H9 (cell line): Measurements from ENCODE around the gene ST8SIA6. TPM values are rescaled to one million over a fixed set of nuclear protein-coding genes. Genes with fewer than 3 reads are reported as not detected.

Source experiments
- DNase-seq: peaks from one replicate; pipeline ENCODE4 v3.0.0-alpha.2; 2017
- H2AFZ ChIP-seq: one replicate; pipeline ENCODE4 v1.6.1; 2013; ENCODE audit warnings: mild to moderate bottlenecking, low read length, control low read depth, moderate library complexity
- H2AK5ac ChIP-seq: 2 replicates; pipeline ENCODE4 v1.6.1; 2013; ENCODE audit warnings: low read length, control low read depth, mixed read lengths; ENCODE audit not compliant: insufficient read length
- H2BK120ac ChIP-seq: one replicate; pipeline ENCODE4 v1.6.1; 2013; ENCODE audit warnings: low read depth, mild to moderate bottlenecking, low read length, control low read depth, inconsistent platforms; ENCODE audit not compliant: poor library complexity, severe bottlenecking
- H2BK12ac ChIP-seq: 2 replicates; pipeline ENCODE4 v1.6.1; 2013; ENCODE audit warnings: low read length, control low read depth, mixed read lengths, low read depth; ENCODE audit not compliant: insufficient read length
- H2BK15ac ChIP-seq: 2 replicates; pipeline ENCODE4 v1.6.1; 2013; ENCODE audit warnings: low read depth, low read length, control low read depth
- H2BK20ac ChIP-seq: one replicate; pipeline ENCODE4 v1.6.1; 2013; ENCODE audit warnings: low read depth, mild to moderate bottlenecking, low read length, control low read depth, inconsistent platforms; ENCODE audit not compliant: poor library complexity, severe bottlenecking
- H2BK5ac ChIP-seq: 2 replicates; pipeline ENCODE4 v1.6.1; 2013; ENCODE audit warnings: low read length, control low read depth, mixed read lengths; ENCODE audit not compliant: insufficient read length
- H3K14ac ChIP-seq: 2 replicates; pipeline ENCODE4 v1.6.1; 2013; ENCODE audit warnings: low read length, control low read depth; ENCODE audit not compliant: insufficient read depth
- H3K18ac ChIP-seq: 2 replicates; pipeline ENCODE4 v1.6.1; 2013; ENCODE audit warnings: low read depth, mild to moderate bottlenecking, mixed read lengths, low read length, control low read depth; ENCODE audit not compliant: insufficient read length
- H3K23ac ChIP-seq: 2 replicates; pipeline ENCODE4 v1.6.1; 2013; ENCODE audit warnings: low read length, control low read depth, mixed read lengths, low read depth; ENCODE audit not compliant: insufficient read length
- H3K23me2 ChIP-seq: 2 replicates; pipeline ENCODE4 v1.6.1; 2013; ENCODE audit warnings: low read depth, mild to moderate bottlenecking, mixed read lengths, low read length, control low read depth; ENCODE audit not compliant: insufficient read length, poor library complexity, severe bottlenecking
- H3K27ac ChIP-seq: 2 replicates; pipeline ENCODE4 v1.5.1; 2013; ENCODE audit warnings: low read length, control low read depth, mixed read lengths, low read depth; ENCODE audit not compliant: insufficient read length
- H3K27me3 ChIP-seq: 2 replicates; pipeline ENCODE4 v1.6.1; 2013; ENCODE audit warnings: low read length, control low read depth, inconsistent platforms; ENCODE audit not compliant: insufficient read depth
- H3K4ac ChIP-seq: 2 replicates; pipeline ENCODE4 v1.6.1; 2013; ENCODE audit warnings: low read depth, mild to moderate bottlenecking, control low read depth, inconsistent platforms, low read length, moderate library complexity
- H3K4me1 ChIP-seq: 2 replicates; pipeline ENCODE4 v1.6.1; 2013; ENCODE audit warnings: low read length, control low read depth, inconsistent platforms; ENCODE audit not compliant: insufficient read depth
- H3K4me2 ChIP-seq: 2 replicates; pipeline ENCODE4 v1.6.1; 2013; ENCODE audit warnings: low read length, control low read depth, mixed read lengths; ENCODE audit not compliant: insufficient read length, insufficient read depth
- H3K56ac ChIP-seq: 2 replicates; pipeline ENCODE4 v1.6.1; 2013; ENCODE audit warnings: low read depth, mild to moderate bottlenecking, mixed read lengths, low read length, control low read depth; ENCODE audit not compliant: insufficient read length
- H3K79me1 ChIP-seq: 2 replicates; pipeline ENCODE4 v1.6.1; 2013; ENCODE audit warnings: low read depth, mild to moderate bottlenecking, moderate library complexity, low read length, control low read depth, inconsistent platforms; ENCODE audit not compliant: insufficient read depth, poor library complexity, severe bottlenecking
- H3K79me2 ChIP-seq: 2 replicates; pipeline ENCODE4 v1.6.1; 2013; ENCODE audit warnings: low read length, control low read depth, inconsistent platforms; ENCODE audit not compliant: insufficient read depth
- H3K9ac ChIP-seq: 2 replicates; pipeline ENCODE4 v1.6.1; 2013; ENCODE audit warnings: low read length, control low read depth, mixed read lengths; ENCODE audit not compliant: insufficient read length; ENCODE audit errors: extremely low read depth
- H3K9me3 ChIP-seq: one replicate; pipeline ENCODE4 v1.6.1; 2013; ENCODE audit warnings: low read depth, low read length, inconsistent platforms; ENCODE audit not compliant: control insufficient read depth
- H3T11ph ChIP-seq: one replicate; pipeline ENCODE4 v1.6.1; 2013; ENCODE audit warnings: mild to moderate bottlenecking, low read length, control low read depth, inconsistent platforms
- H4K20me1 ChIP-seq: one replicate; pipeline ENCODE4 v1.6.1; 2013; ENCODE audit not compliant: control insufficient read depth, insufficient read length, insufficient read depth
- H4K5ac ChIP-seq: 2 replicates; pipeline ENCODE4 v1.6.1; 2013; ENCODE audit warnings: low read depth, mild to moderate bottlenecking, mixed read lengths, low read length, control low read depth; ENCODE audit not compliant: insufficient read length
- H4K8ac ChIP-seq: replicated peaks from 2 replicates; pipeline ENCODE4 v1.6.1; 2013; ENCODE audit warnings: low read length, control low read depth, mixed read lengths, low read depth; ENCODE audit not compliant: insufficient read length
- H4K91ac ChIP-seq: 2 replicates; pipeline ENCODE4 v1.6.1; 2013; ENCODE audit warnings: low read depth, mild to moderate bottlenecking, moderate library complexity, mixed read lengths, low read length, control low read depth; ENCODE audit not compliant: insufficient read length
- H3K27ac Mint-ChIP-seq, 3 experiments: 2 replicates in 2 of 3; 3 replicates in 1 of 3; pipeline ENCODE4 v1.8.0; 2020 to 2021; ENCODE audit warnings: mixed read lengths in 3 of 3, mild to moderate bottlenecking in 1 of 3, moderate library complexity in 1 of 3
- H3K27me3 Mint-ChIP-seq: 2 replicates; pipeline ENCODE4 v1.8.0; 2021; ENCODE audit warnings: low read depth, mild to moderate bottlenecking, moderate library complexity, mixed read lengths
- H3K36me3 Mint-ChIP-seq, 3 experiments: 2 replicates in 2 of 3; 3 replicates in 1 of 3; pipeline ENCODE4 v1.8.0; 2020 to 2021; ENCODE audit warnings: low read depth in 3 of 3, mixed read lengths in 3 of 3; ENCODE audit not compliant: insufficient read depth in 1 of 3
- H3K4me1 Mint-ChIP-seq, 2 experiments: 2 replicates each; pipeline ENCODE4 v1.8.0; 2020; ENCODE audit warnings: mixed read lengths in 2 of 2
- H3K4me3 Mint-ChIP-seq, 2 experiments: 2 replicates in 1 of 2; 3 replicates in 1 of 2; pipeline ENCODE4 v1.8.0; 2020 to 2021; ENCODE audit warnings: mild to moderate bottlenecking in 2 of 2, mixed read lengths in 2 of 2, moderate library complexity in 1 of 2
- H3K9me3 Mint-ChIP-seq, 2 experiments: 2 replicates in 1 of 2; 3 replicates in 1 of 2; pipeline ENCODE4 v1.8.0; 2020; ENCODE audit warnings: mild to moderate bottlenecking in 2 of 2, mixed read lengths in 2 of 2, moderate library complexity in 1 of 2
- WGBS: extraction: QIAGEN DNeasy Blood & Tissue Kit; methylation state at CpG from one replicate; pipeline ENCODE4 v1.1.7; 2013; ENCODE audit warnings: missing lambda C conversion rate, low lambda C conversion rate, mixed read lengths; ENCODE audit not compliant: insufficient read length; ENCODE audit errors: extremely low coverage; 5-methylcytosine and 5-hydroxymethylcytosine counted together
- total RNA-seq: library from RNA; stranded (reverse); gene quantifications from 2 replicates; pipeline ENCODE4 v1.2.1, GENCODE V29; 2021
- TF ChIP-seq, protein P1 (sequence below): fragments of 200-600 bp; sonication (generic); conservative IDR thresholded peaks from 3 replicates; pipeline ENCODE4 v1.8.0; 2021; ENCODE audit warnings: antibody characterized with exemption, mild to moderate bottlenecking

ST8SIA6 gene
- total RNA-seq, 1 experiment from 2014 or later = 0.37 TPM

- peaks cover 22 to 25% of the 10 kb centered on the region in 2 experiments for H3K4me1 Mint-ChIP-seq
Measured at GRCh38 chr10:17457083-17457482, 2.7 kb upstream of the ST8SIA6 start.

More at GRCh38 chr10:17457083-17457482, 2.7 kb upstream of the ST8SIA6 start:
- no peak overlapping the region for H4K5ac ChIP-seq
- peaks cover 11% of the 10 kb centered on the region for H3K23me2 ChIP-seq
- no peak overlapping the region for H3K56ac ChIP-seq
- no peak overlapping the region for H2AFZ ChIP-seq
- no peak overlapping the region for H4K91ac ChIP-seq
- no peak overlapping the region for H4K8ac ChIP-seq
- H3K79me2 ChIP-seq = no peaks in the 10 kb centered on the region
- no peak overlapping the region for H3K4ac ChIP-seq
- H3K9ac ChIP-seq = no peak overlapping the region
- H2AK5ac ChIP-seq = no peak overlapping the region
- no peaks in the 10 kb centered on the region for H3K79me1 ChIP-seq
- Mint-ChIP-seq H3K9me3 (peaks cover 13 to 14% of the 10 kb centered on the region in 2 experiments), H3K4me3 (no peak overlapping the region), H3K27ac (no peak overlapping the region), H3K36me3 (peaks cover 0 to 10% (median 4%) of the 10 kb centered on the region in 3 experiments; a peak in 4 of 7 replicates), H3K27me3 (peaks cover 39% of the 10 kb centered on the region)
- H2BK15ac ChIP-seq = no peak overlapping the region
- H2BK120ac ChIP-seq = no peak overlapping the region
- WGBS = no CpG with 5 or more reads among the region's 2 CpGs
- H2BK12ac ChIP-seq = no peak overlapping the region
- no peaks in the 10 kb centered on the region; the same call in 1 of the 2 replicates for H3K4me1 ChIP-seq
- DNase-seq = no peak
- H3T11ph ChIP-seq = no peak overlapping the region
- no peak overlapping the region for H2BK5ac ChIP-seq
- H3K9me3 ChIP-seq = peaks cover 5% of the 10 kb centered on the region
- H3K18ac ChIP-seq = no peak overlapping the region
- H2BK20ac ChIP-seq = no peak overlapping the region
- no peak overlapping the region for H3K14ac ChIP-seq
- H3K23ac ChIP-seq = no peak overlapping the region
- TF ChIP-seq, protein P1, sequence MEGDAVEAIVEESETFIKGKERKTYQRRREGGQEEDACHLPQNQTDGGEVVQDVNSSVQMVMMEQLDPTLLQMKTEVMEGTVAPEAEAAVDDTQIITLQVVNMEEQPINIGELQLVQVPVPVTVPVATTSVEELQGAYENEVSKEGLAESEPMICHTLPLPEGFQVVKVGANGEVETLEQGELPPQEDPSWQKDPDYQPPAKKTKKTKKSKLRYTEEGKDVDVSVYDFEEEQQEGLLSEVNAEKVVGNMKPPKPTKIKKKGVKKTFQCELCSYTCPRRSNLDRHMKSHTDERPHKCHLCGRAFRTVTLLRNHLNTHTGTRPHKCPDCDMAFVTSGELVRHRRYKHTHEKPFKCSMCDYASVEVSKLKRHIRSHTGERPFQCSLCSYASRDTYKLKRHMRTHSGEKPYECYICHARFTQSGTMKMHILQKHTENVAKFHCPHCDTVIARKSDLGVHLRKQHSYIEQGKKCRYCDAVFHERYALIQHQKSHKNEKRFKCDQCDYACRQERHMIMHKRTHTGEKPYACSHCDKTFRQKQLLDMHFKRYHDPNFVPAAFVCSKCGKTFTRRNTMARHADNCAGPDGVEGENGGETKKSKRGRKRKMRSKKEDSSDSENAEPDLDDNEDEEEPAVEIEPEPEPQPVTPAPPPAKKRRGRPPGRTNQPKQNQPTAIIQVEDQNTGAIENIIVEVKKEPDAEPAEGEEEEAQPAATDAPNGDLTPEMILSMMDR = no peak
- no peak overlapping the region for H3K4me2 ChIP-seq
- no peaks in the 10 kb centered on the region for H4K20me1 ChIP-seq
- H3K27ac ChIP-seq = no peak overlapping the region
- peaks cover 10% of the 10 kb centered on the region for H3K27me3 ChIP-seq
